HUES6 (cell line): ENCODE data around the gene OXCT2.
"Not testable (repeated sequence)": the region's sequence is repeated elsewhere in the genome, so short reads cannot be mapped to it uniquely, and the experiment has no call there.

Source experiments
- H3K27ac ChIP-seq: 2 replicates; pipeline ENCODE4 v1.7.0; 2013; ENCODE audit warnings: low read depth, mild to moderate bottlenecking, low read length, inconsistent platforms
- H3K27me3 ChIP-seq: 2 replicates; pipeline ENCODE4 v1.6.1; 2013; ENCODE audit warnings: low read length; ENCODE audit not compliant: control insufficient read depth, insufficient read depth
- H3K36me3 ChIP-seq: 2 replicates; pipeline ENCODE4 v1.6.1; 2013; ENCODE audit warnings: low read length; ENCODE audit not compliant: control insufficient read depth, insufficient read depth
- H3K4me1 ChIP-seq: 2 replicates; pipeline ENCODE4 v1.6.1; 2013; ENCODE audit warnings: low read length; ENCODE audit not compliant: control insufficient read depth, insufficient read depth
- H3K4me3 ChIP-seq: 2 replicates; pipeline ENCODE4 v1.5.1; 2013; ENCODE audit warnings: low read depth, low read length
- H3K9ac ChIP-seq: one replicate; pipeline ENCODE4 v1.6.1; 2013; ENCODE audit warnings: mild to moderate bottlenecking, low read length
- H3K9me3 ChIP-seq: 2 replicates; pipeline ENCODE4 v1.6.1; 2013; ENCODE audit warnings: low read depth, low read length; ENCODE audit not compliant: control insufficient read depth, insufficient read depth

The OXCT2 gene

GRCh38 chr1:39771022-39771532, at the start of gene OXCT2:
OXCT2 (minus strand) TSS chr1:39771348; CDS start chr1:39771255, 93 bp downstream.
- H3K4me3 ChIP-seq = peak within 1 kb of the TSS; percentile 48
- peaks cover 29% of the 10 kb centered on the region for H3K27me3 ChIP-seq
- H3K9me3 ChIP-seq, H3K9ac ChIP-seq, H3K36me3 ChIP-seq, H3K27ac ChIP-seq, H3K4me1 ChIP-seq: not testable (repeated sequence)

- H3K9ac ChIP-seq = no peak overlapping the region
- no peaks in the 10 kb centered on the region for H3K36me3 ChIP-seq
- 0 out of 2 replicates have a peak, but pooled peaks cover 3% of the 10 kb centered on the region for H3K9me3 ChIP-seq
- no peaks in the 10 kb centered on the region for H3K4me1 ChIP-seq
- H3K4me3 ChIP-seq = no peak overlapping the region
- no peak overlapping the region for H3K27ac ChIP-seq
- no peaks in the 10 kb centered on the region for H3K27me3 ChIP-seq
These were observed 48.1 kb upstream of the OXCT2 start for GRCh38 chr1:39819091-39819812.

GRCh38 chr1:39818482-39818881, 47.3 kb upstream of the OXCT2 start:
- Histone ChIP-seq H3K4me1 (no peaks in the 10 kb centered on the region), H3K9me3 (no peaks in the 10 kb centered on the region), H3K9ac (no peak overlapping the region), H3K36me3 (no peaks in the 10 kb centered on the region), H3K27ac (no peak overlapping the region), H3K27me3 (no peaks in the 10 kb centered on the region), H3K4me3 (no peak overlapping the region)

GRCh38 chr1:39817091-39817932, 46.2 kb upstream of the OXCT2 start:
- H3K27ac ChIP-seq, H3K36me3 ChIP-seq, H3K27me3 ChIP-seq, H3K4me1 ChIP-seq, H3K9ac ChIP-seq, H3K4me3 ChIP-seq, H3K9me3 ChIP-seq: not testable (repeated sequence)

GRCh38 chr1:39816415-39817090, 45.4 kb upstream of the OXCT2 start:
- H3K9me3 ChIP-seq = no peaks in the 10 kb centered on the region
- H3K9ac ChIP-seq = no peak overlapping the region
- no peaks in the 10 kb centered on the region for H3K36me3 ChIP-seq
- H3K4me1 ChIP-seq = no peaks in the 10 kb centered on the region
- H3K27ac ChIP-seq = no peak overlapping the region
- no peaks in the 10 kb centered on the region for H3K27me3 ChIP-seq
- H3K4me3 ChIP-seq = no peak overlapping the region

- H3K4me3 ChIP-seq = no peak overlapping the region
- H3K36me3 ChIP-seq = no peaks in the 10 kb centered on the region
- no peak overlapping the region for H3K27ac ChIP-seq
- 0 out of 2 replicates have a peak, but pooled peaks cover 2% of the 10 kb centered on the region for H3K9me3 ChIP-seq
- H3K4me1 ChIP-seq = no peaks in the 10 kb centered on the region
- H3K27me3 ChIP-seq = no peaks in the 10 kb centered on the region
- H3K9ac ChIP-seq = no peak overlapping the region
These were observed 41.8 kb upstream of the OXCT2 start for GRCh38 chr1:39812913-39813312.

GRCh38 chr1:39808784-39809517, 37.8 kb upstream of the OXCT2 start:
- Histone ChIP-seq H3K4me3 (no peak overlapping the region), H3K9ac (no peak overlapping the region), H3K27ac (no peak overlapping the region), H3K27me3 (no peaks in the 10 kb centered on the region; the same call in 1 of the 2 replicates), H3K9me3 (peaks cover 10% of the 10 kb centered on the region), H3K36me3 (no peaks in the 10 kb centered on the region), H3K4me1 (no peaks in the 10 kb centered on the region)

- H3K27ac ChIP-seq = no peak overlapping the region
- H3K9ac ChIP-seq = no peak overlapping the region
- peaks cover 10% of the 10 kb centered on the region for H3K9me3 ChIP-seq
- no peak overlapping the region for H3K4me3 ChIP-seq
- H3K27me3 ChIP-seq = no peaks in the 10 kb centered on the region; the same call in 1 of the 2 replicates
- no peaks in the 10 kb centered on the region for H3K36me3 ChIP-seq
- H3K4me1 ChIP-seq = no peaks in the 10 kb centered on the region
These were observed 34.2 kb upstream of the OXCT2 start for GRCh38 chr1:39805385-39805784.

- no peaks in the 10 kb centered on the region for H3K36me3 ChIP-seq
- no peaks in the 10 kb centered on the region for H3K4me1 ChIP-seq
- no peak overlapping the region for H3K4me3 ChIP-seq
- peaks cover 7% of the 10 kb centered on the region for H3K9me3 ChIP-seq
- H3K27ac ChIP-seq = no peak overlapping the region
- H3K27me3 ChIP-seq = peaks cover 9% of the 10 kb centered on the region
- H3K9ac ChIP-seq = no peak overlapping the region
These were observed 31.5 kb upstream of the OXCT2 start for GRCh38 chr1:39802496-39803260.

GRCh38 chr1:39800471-39800835, 29.3 kb upstream of the OXCT2 start:
- Histone ChIP-seq H3K36me3 (no peaks in the 10 kb centered on the region), H3K27ac (no peak overlapping the region), H3K9me3 (peaks cover 2% of the 10 kb centered on the region; the same call in 1 of the 2 replicates)

More at GRCh38 chr1:39800471-39800835, 29.3 kb upstream of the OXCT2 start:
- no peak overlapping the region for H3K4me3 ChIP-seq
- H3K9ac ChIP-seq = no peak overlapping the region
- peaks cover 14% of the 10 kb centered on the region for H3K27me3 ChIP-seq
- H3K4me1 ChIP-seq = no peaks in the 10 kb centered on the region
